GM23338 (cell line): Measurements from ENCODE around the gene ZNF670.

Source experiments
- CREB1 ChIP-seq: fragments of 250-450 bp; sonication (Bioruptor Pico); IDR thresholded peaks from 2 replicates; pipeline ENCODE4 v1.5.0; 2020; ENCODE audit warnings: low read depth, mild to moderate bottlenecking, moderate library complexity
- CTCF ChIP-seq, 2 experiments: fragments of 200-600 bp in 1 of 2; sonication (generic) in 1 of 2; conservative IDR thresholded peaks; 2 replicates each; pipeline versions ENCODE4 v1.5.1 to v1.6.1; 2016 to 2017; ENCODE audit warnings: antibody characterized with exemption in 2 of 2, low read depth in 2 of 2, mild to moderate bottlenecking in 2 of 2, moderate library complexity in 1 of 2
- EZH2 ChIP-seq: fragments of 200-600 bp; sonication (generic); IDR thresholded peaks from one replicate; pipeline ENCODE4 v1.8.0; 2017; ENCODE audit warnings: antibody characterized with exemption, mild to moderate bottlenecking, low read depth; ENCODE audit not compliant: unreplicated experiment
- EZH2phosphoT487 ChIP-seq: fragments of 200-600 bp; sonication (generic); IDR thresholded peaks from one replicate; pipeline ENCODE4 v1.8.1; 2018; ENCODE audit warnings: antibody characterized with exemption; ENCODE audit not compliant: unreplicated experiment
- JUNB ChIP-seq: IDR thresholded peaks from one replicate; pipeline ENCODE4 v1.6.1; 2016; ENCODE audit warnings: antibody characterized with exemption; ENCODE audit not compliant: unreplicated experiment
- NANOG ChIP-seq: IDR thresholded peaks from 2 replicates; pipeline ENCODE4 v1.6.1; 2016; ENCODE audit warnings: antibody characterized with exemption, borderline replicate concordance
- POLR2AphosphoS5 ChIP-seq: IDR thresholded peaks from 2 replicates; pipeline ENCODE4 v1.6.1; 2016; ENCODE audit warnings: antibody characterized with exemption, low read depth
- REST ChIP-seq: IDR thresholded peaks from one replicate; pipeline ENCODE4 v1.6.1; 2018; ENCODE audit warnings: antibody characterized with exemption; ENCODE audit not compliant: unreplicated experiment
- STAT1 ChIP-seq: IDR thresholded peaks from one replicate; pipeline ENCODE4 v1.6.1; 2016; ENCODE audit warnings: antibody characterized with exemption; ENCODE audit not compliant: unreplicated experiment
- ZNF114 ChIP-seq: fragments of 250-450 bp; sonication (Bioruptor Pico); IDR thresholded peaks from 2 replicates; pipeline ENCODE4 v1.5.0; 2020; ENCODE audit warnings: mild to moderate bottlenecking, moderate library complexity
- ZNF462 ChIP-seq: fragments of 250-450 bp; sonication (Bioruptor Pico); IDR thresholded peaks from 2 replicates; pipeline ENCODE4 v1.5.0; 2020; ENCODE audit warnings: mild to moderate bottlenecking, moderate library complexity

GRCh38 chr1:247037511-247038320, 40.9 kb downstream of the ZNF670 start:
- TF ChIP-seq ZNF462 (no peak), POLR2AphosphoS5 (no peak), CTCF (conservative IDR thresholded peaks at IDR 0.05; ENCODE audit: low read depth in 2 of 2) (no peak), EZH2 (no peak), NANOG (no peak), ZNF114 (CRISPR knock-in tag) (no peak), EZH2phosphoT487 (no peak), REST (no peak), STAT1 (no peak), CREB1 (CRISPR knock-in tag) (no peak), JUNB (no peak)
